Activated CD8-positive, alpha-beta memory T cell treated with anti-CD3 and anti-CD28 coated beads, Interleukin-2, amount 10 ng/mL, durations not matched to agents 7 days and 5 days (primary cell): ENCODE data around the gene ABI1. TPM values are rescaled to one million over a fixed set of nuclear protein-coding genes. Genes with fewer than 3 reads are reported as not detected.
"Not testable (repeated sequence)": the region's sequence is repeated elsewhere in the genome, so short reads cannot be mapped to it uniquely, and the experiment has no call there.

Source experiments
- ATAC-seq: fragments of 150-1000 bp; cut with Tn5 transposase; one replicate; pipeline ENCODE4 v1.10.0; 2021; ENCODE audit warnings: moderate library complexity
- CTCF ChIA-PET: fragments of 350-600 bp; sonication (Branson Sonifier 250); formaldehyde crosslinking; loops from one replicate; lab custom pipeline; 2021; ENCODE audit warnings: antibody characterized with exemption; lab: Charles Lee
- DNase-seq: peaks from one replicate; pipeline ENCODE4 v3.0.0-alpha.2; 2020
- H3K27ac Mint-ChIP-seq: one replicate; pipeline ENCODE4 v1.8.0; 2021; ENCODE audit warnings: mild to moderate bottlenecking, mixed read lengths
- H3K27me3 Mint-ChIP-seq: one replicate; pipeline ENCODE4 v1.8.0; 2021; ENCODE audit warnings: mixed read lengths
- H3K36me3 Mint-ChIP-seq: one replicate; pipeline ENCODE4 v1.8.0; 2021; ENCODE audit warnings: mild to moderate bottlenecking, mixed read lengths
- H3K4me1 Mint-ChIP-seq: one replicate; pipeline ENCODE4 v1.8.0; 2021; ENCODE audit warnings: mixed read lengths
- H3K4me3 Mint-ChIP-seq: one replicate; pipeline ENCODE4 v1.8.0; 2021; ENCODE audit warnings: mild to moderate bottlenecking, moderate library complexity, mixed read lengths
- H3K9me3 Mint-ChIP-seq: one replicate; pipeline ENCODE4 v1.8.0; 2022; ENCODE audit warnings: low read depth, mixed read lengths
- total RNA-seq, 2 experiments: library from RNA; stranded (reverse); gene quantifications; one replicate each; pipeline ENCODE4 v1.2.3, GENCODE V29; 2021

ABI1 gene
- total RNA-seq, 2 experiments from 2014 or later, result 55.1 to 55.4 TPM

DNA sequence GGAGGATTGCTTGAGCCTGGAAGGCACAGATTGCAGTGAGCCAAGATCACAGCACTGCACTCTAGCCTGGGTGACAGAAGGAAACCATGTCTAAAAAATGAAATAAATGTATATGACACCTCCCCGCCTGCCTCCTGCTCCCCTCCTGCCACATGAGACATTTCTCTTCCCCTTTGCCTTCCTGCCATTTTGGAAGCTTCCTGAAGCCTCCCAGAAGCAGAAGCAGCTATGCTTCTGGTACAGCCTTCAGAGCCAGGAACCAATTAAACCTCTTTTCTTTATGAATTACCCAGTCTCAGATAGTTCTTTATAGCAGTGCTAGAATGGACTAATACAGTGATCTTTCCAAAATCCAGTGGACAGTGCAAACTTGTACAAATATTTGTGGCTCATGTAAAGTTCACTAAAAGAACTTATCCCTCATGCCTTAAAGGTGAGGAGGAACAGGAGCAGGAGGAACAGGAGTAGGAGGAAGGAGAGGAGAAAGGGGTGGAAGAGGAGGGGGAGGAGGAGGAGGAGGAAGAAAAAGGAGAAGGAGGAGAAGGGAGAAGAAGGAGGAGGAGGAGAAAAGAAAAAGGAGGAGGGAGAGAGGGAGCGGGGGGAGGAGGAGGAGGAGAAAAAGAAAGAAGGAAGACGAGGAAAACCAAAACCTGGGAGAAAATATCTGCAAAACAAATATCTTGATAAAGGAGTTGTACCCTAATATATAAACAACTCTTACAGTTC is 2.8 kb upstream of the ABI1 start:
- Mint-ChIP-seq H3K9me3 (no peaks in the 10 kb centered on the region), H3K36me3 (peaks cover 2% of the 10 kb centered on the region), H3K4me1 (peaks cover 19% of the 10 kb centered on the region), H3K4me3 (no peak overlapping the region), H3K27me3 (peaks cover 24% of the 10 kb centered on the region), H3K27ac (no peak overlapping the region)
- CTCF ChIA-PET, result no interaction called here
- no peak for DNase-seq
- ATAC-seq, result no peak

DNA sequence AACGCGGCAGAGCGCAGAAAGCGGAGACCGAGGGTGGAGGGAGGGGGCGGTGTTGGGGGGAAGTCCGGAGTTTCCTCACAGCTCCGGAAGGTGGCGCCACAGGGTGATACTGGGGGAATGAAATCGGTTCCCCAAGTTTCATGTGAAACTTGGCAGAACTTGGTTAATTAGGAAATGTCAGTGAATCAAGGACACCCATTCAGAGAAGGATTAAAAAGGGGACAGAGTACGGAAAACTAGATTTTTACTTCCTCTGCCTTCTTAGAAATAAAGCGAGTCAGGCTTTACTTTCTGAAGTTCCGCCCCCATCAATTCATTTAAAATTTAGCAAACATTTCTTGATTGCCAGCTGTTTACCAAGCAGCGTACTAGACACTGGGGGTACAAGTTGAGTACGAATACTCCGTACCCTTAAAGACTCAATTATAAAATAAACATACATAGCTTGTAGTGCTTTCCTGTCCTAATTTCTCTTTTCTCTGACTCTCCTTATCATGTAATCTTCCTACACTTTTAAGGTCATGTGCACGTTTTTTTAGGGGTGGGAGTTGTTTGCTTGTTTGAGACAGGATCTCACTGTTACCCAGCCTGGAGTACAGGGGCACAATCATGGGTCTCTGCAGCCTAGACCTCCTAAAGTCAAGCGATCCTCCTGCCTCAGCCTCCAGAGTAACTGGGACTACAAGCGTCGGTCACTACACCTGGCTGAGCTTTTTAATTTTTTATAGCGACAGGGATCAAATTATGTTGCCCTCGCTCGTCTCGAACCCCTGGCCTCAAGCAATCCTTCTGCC is 644 bp upstream of the ABI1 start:
- DNase-seq, result no peak
- peaks cover 14% of the 10 kb centered on the region for H3K27me3 Mint-ChIP-seq
- no peak for ATAC-seq
- H3K4me3 Mint-ChIP-seq, result peak overlapping the region; percentile 84
- H3K27ac Mint-ChIP-seq, result peak overlapping the region; percentile 28
- CTCF ChIA-PET, result interaction anchor here (0.6 to 3.8 kb wide), 17 partner anchors 9 to 527 kb away, joined by 3 to 28 read pairs (median 5); partner anchors contain the start of gene YME1L1
- H3K9me3 Mint-ChIP-seq, result no peaks in the 10 kb centered on the region
- peaks cover 6% of the 10 kb centered on the region for H3K36me3 Mint-ChIP-seq
- peaks cover 30% of the 10 kb centered on the region for H3K4me1 Mint-ChIP-seq

DNA sequence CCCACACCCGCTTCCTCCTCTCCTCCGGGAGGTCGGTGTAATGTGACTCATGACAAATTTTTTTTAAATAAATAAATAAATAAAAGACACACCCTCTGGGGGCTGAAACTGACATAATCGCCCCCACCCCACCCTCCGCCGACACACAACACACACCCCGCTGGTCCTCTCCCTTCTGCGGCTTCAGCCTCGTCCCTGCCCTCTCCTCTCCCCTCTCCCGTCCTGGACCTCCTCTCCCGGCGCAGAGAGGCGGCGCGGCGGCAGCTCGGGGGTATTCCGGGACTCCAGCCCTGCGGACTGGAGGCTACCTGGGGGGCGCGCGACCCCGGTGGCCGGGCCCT is 686 bp downstream of the ABI1 start:
- H3K4me1 Mint-ChIP-seq, result peaks cover 34% of the 10 kb centered on the region
- peak overlapping the region; percentile 99 for H3K27ac Mint-ChIP-seq
- peaks cover 8% of the 10 kb centered on the region for H3K36me3 Mint-ChIP-seq
- H3K9me3 Mint-ChIP-seq, result no peaks in the 10 kb centered on the region
- CTCF ChIA-PET, result interaction anchor here (1.0 to 3.8 kb wide), 8 partner anchors 10 to 294 kb away, joined by 3 to 28 read pairs (median 7); partner anchors contain the start of gene YME1L1
- H3K27me3 Mint-ChIP-seq, result peaks cover 6% of the 10 kb centered on the region
- H3K4me3 Mint-ChIP-seq, result peak overlapping the region; percentile 84
- ATAC-seq (peak; percentile 31), DNase-seq (peak; percentile 80)

DNA sequence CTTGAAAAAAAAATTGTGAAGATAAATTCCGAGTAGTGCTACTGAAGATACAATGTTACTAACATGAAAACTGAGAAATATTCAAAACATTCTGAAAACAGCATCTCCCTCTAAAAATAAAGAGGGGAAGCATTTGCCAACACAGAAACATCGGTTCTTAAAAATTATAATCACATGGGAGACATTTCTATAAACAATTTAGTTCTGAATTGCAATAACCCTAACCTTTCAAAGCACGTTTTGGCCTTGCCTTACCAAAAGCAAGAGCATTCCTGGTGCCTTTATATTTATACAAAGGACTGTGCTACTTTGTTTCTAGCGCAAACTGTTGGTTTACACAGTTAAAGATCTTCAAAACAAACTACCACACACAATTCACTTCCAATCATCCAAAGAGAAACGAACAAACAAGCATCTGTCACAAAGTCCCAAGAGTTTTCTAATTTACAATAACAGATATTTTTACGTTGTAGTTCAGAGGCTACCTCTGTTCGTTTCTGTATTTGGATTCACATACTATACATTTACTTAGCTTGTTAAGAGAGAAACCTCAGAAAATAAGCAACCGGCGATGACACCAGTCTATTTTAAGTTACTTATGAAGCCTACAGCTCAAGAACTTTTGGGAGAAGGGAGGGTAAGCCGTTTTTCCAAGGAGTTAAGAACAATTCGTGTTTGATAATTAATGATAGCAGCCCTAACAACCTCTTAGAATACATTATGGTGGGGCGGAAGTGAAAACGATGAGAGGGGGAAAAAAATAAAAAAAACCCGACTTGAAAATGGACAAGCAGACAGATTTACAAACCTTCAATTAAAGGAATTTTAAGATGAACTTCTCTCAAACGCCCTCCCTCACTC is 1.3 kb downstream of the ABI1 start:
- no peak for ATAC-seq
- H3K27me3 Mint-ChIP-seq, result peaks cover 6% of the 10 kb centered on the region
- DNase-seq, result no peak
- H3K27ac Mint-ChIP-seq, result peak overlapping the region; percentile 99
- no peaks in the 10 kb centered on the region for H3K9me3 Mint-ChIP-seq
- CTCF ChIA-PET, result interaction anchor here (1.4 to 3.8 kb wide), 2 partner anchors 124 to 133 kb away, joined by 3 to 28 read pairs; no protein-coding TSS in a partner anchor
- peaks cover 8% of the 10 kb centered on the region for H3K36me3 Mint-ChIP-seq
- H3K4me1 Mint-ChIP-seq, result peaks cover 38% of the 10 kb centered on the region
- H3K4me3 Mint-ChIP-seq, result peak overlapping the region; percentile 84

DNA sequence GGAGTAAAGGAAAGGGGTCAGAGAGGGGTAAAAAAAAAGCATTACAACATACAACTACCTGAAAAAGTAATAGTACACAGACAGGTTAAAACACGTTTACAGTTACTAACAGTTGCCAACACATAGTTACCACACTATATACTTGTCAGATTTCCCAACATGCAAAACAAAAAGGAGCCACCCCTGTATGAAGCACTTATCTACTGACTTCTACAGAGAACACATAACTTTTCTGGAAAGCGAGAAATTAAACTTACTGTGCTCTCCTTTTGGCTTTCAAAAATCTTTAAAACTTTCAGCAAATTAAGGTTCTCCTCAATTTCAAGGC is 2.1 kb downstream of the ABI1 start:
- H3K36me3 Mint-ChIP-seq, result peaks cover 12% of the 10 kb centered on the region
- no peaks in the 10 kb centered on the region for H3K9me3 Mint-ChIP-seq
- DNase-seq (no peak), ATAC-seq (no peak)
- peak overlapping the region; percentile 99 for H3K27ac Mint-ChIP-seq
- H3K4me1 Mint-ChIP-seq, result peaks cover 46% of the 10 kb centered on the region
- CTCF ChIA-PET, result interaction anchor here (3.8 kb wide), 1 partner anchor 132 kb away, joined by 28 read pairs; no protein-coding TSS in a partner anchor
- H3K4me3 Mint-ChIP-seq, result peak overlapping the region; percentile 84
- H3K27me3 Mint-ChIP-seq, result peaks cover 6% of the 10 kb centered on the region

DNA sequence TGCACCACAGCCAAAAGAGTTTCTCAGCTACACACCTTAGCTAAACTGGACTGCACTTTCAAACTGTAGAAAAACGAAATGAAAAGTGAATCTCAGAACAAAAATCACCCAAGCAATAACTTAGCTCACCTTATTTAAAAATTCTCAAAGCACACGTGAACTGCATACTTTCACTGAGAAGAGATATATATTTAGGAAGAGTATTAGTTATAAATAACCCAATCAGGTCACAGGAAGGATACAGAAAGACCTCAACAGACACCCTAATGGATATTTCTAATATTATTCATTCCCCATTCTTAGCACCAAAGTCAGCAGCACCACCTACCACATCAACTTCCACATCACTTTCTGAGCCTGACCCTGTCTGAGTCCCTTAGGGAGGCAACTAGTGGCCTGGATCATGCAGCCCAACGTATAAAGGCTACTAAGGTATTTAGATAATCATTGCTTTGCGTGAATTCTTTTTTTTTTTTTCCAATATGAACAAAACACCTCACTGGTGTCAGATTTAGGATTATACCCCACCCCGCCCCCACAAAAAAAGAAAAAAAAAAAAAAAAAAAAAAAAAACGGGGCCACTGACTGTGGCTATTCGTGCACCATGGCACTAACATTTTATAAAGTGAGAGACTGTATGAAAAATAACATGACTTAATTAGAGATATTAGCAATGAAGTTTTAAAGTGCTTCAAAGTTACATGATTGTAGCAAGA is 2.6 kb downstream of the ABI1 start:
- ATAC-seq, result no peak

DNA sequence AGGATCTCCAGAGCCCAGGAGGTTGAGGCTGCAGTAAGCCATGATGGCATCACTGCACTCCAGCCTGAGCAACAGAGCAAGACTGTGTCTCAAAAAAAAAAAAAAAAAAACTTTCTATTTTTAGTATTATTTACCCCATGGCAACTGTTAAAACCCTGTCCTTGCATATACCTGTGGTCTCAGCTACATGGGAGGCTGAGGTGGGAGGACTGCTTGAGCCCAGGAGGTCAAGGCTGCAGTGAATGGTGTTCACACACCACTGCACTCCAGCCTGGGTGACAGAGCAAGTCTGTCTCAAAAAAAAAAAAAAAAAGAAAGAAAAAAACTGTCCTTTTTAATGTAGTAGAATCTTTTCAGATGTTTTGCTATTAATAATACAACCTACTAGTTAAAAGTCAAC is 3.2 kb downstream of the ABI1 start:
- DNase-seq, H3K9me3 Mint-ChIP-seq, ATAC-seq, H3K27me3 Mint-ChIP-seq: not testable (repeated sequence)
- CTCF ChIA-PET, result interaction anchor here (1.0 kb wide), 1 partner anchor 131 kb away, joined by 5 read pairs; no protein-coding TSS in a partner anchor
- Mint-ChIP-seq H3K36me3 (peaks cover 12% of the 10 kb centered on the region), H3K4me3 (peak overlapping the region; percentile 84), H3K4me1 (peaks cover 47% of the 10 kb centered on the region), H3K27ac (peak overlapping the region; percentile 99)

More for the DNA sequence above, 2.6 kb downstream of the ABI1 start:
- Mint-ChIP-seq H3K27ac (peak overlapping the region; percentile 99), H3K27me3 (peaks cover 2% of the 10 kb centered on the region), H3K36me3 (peaks cover 12% of the 10 kb centered on the region), H3K9me3 (no peaks in the 10 kb centered on the region), H3K4me3 (peak overlapping the region; percentile 84), H3K4me1 (peaks cover 47% of the 10 kb centered on the region)
- no peak for DNase-seq
- CTCF ChIA-PET, result interaction anchor here (1.0 kb wide), 1 partner anchor 132 kb away, joined by 5 read pairs; no protein-coding TSS in a partner anchor

DNA sequence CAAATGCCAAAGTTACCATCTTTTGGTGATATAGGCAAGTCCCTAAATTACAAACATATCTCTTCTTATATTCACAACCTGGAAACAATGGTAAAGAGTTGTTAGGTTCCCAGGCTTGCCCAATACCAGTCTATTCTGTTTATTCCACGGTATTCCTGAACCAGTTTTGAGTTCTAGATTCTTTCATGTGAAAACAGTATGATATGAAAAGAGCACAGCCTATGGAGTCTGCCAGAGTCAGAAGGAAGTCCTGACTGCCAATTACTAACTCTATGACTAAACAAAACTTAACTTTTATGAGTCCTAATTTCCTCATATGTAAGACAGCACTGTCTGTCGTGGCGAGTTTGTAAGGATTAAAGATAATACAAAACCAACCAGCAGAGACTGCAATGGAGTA is 5.6 kb downstream of the ABI1 start:
- DNase-seq (no peak), ATAC-seq (no peak)
- no peaks in the 10 kb centered on the region for H3K9me3 Mint-ChIP-seq
- no peak overlapping the region for H3K27ac Mint-ChIP-seq
- peaks cover 50% of the 10 kb centered on the region for H3K4me1 Mint-ChIP-seq
- CTCF ChIA-PET, result no interaction called here
- peaks cover 23% of the 10 kb centered on the region for H3K36me3 Mint-ChIP-seq
- no peaks in the 10 kb centered on the region for H3K27me3 Mint-ChIP-seq
- no peak overlapping the region for H3K4me3 Mint-ChIP-seq

DNA sequence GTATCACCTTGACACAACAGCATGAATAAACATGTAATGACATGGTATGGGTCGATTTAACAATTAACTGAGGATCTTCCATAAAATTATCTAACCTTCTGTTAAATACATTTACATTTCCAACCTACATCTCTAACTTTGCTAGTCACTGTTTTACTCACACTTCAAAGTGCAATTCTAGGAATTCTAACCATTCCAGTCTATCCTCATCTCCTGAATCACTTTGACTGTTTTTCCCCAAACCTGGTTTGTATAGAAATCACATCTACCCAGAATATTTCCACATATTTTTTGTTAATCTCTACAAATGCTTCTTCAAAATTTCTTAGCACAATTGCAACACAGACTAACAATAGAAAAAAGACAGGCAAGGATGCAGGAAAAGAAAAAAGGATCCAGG is 6.2 kb downstream of the ABI1 start:
- Mint-ChIP-seq H3K27me3 (no peaks in the 10 kb centered on the region), H3K27ac (no peak overlapping the region), H3K4me1 (peaks cover 52% of the 10 kb centered on the region), H3K36me3 (peaks cover 25% of the 10 kb centered on the region), H3K4me3 (no peak overlapping the region), H3K9me3 (no peaks in the 10 kb centered on the region)
- no peak for ATAC-seq
- CTCF ChIA-PET, result no interaction called here
- no peak for DNase-seq

DNA sequence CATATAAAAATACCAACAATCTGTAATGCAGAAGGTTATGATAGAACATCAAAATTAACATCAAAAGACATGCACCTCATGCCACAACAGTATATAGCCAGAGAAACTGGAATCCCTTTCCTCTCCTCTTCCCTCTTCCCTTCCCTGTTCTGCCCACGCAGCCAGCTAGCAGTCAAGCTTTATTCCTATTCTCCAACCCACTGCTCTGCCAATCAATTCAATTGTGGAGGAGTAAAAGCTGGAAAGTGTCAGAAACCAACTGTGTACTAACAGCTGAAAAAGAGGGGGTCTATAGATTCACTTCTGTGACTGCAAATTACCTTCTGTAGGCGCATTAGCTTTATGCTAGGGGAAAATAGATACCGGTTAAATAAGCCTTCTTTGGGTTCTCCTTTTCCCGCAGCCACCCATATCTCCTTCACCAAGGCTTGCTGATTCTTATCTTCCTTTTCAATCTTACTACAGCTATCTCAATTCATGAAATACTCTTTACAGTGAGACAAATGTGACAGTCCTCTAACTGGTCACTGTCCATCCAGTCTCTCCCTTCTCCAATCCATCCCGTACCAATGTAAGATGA is 16.3 kb downstream of the ABI1 start:
- H3K4me3 Mint-ChIP-seq, result no peak overlapping the region
- H3K9me3 Mint-ChIP-seq, result peaks cover 2% of the 10 kb centered on the region
- ATAC-seq (no peak), DNase-seq (no peak)
- no peak overlapping the region for H3K27ac Mint-ChIP-seq
- no peaks in the 10 kb centered on the region for H3K27me3 Mint-ChIP-seq
- H3K4me1 Mint-ChIP-seq, result peaks cover 38% of the 10 kb centered on the region
- CTCF ChIA-PET, result interaction anchor here (1.0 kb wide), 2 partner anchors 73 to 105 kb away, joined by 3 read pairs; no protein-coding TSS in a partner anchor
- peaks cover 29% of the 10 kb centered on the region for H3K36me3 Mint-ChIP-seq

DNA sequence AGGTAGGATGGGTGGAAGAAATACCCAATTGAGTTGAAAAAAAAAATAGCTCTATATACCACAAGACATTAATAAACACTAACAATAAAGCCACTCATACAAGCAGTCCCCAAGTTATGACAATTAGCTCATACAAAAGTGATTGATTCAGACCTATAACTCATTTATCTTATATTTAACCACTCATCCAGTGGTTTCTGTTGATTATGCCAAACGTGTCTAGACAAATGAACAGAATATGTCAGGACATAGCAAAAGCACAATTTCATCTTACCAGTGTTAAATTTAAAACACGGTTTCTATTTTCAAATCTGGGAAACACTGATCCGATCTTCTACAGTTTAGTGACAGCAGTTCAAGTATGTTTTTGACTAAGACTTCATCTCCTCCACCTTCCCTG is 17.0 kb downstream of the ABI1 start:
- CTCF ChIA-PET, result interaction anchor here (1.3 kb wide), 1 partner anchor 118 kb away, joined by 4 read pairs; no protein-coding TSS in a partner anchor
- H3K4me3 Mint-ChIP-seq, result no peak overlapping the region

DNA sequence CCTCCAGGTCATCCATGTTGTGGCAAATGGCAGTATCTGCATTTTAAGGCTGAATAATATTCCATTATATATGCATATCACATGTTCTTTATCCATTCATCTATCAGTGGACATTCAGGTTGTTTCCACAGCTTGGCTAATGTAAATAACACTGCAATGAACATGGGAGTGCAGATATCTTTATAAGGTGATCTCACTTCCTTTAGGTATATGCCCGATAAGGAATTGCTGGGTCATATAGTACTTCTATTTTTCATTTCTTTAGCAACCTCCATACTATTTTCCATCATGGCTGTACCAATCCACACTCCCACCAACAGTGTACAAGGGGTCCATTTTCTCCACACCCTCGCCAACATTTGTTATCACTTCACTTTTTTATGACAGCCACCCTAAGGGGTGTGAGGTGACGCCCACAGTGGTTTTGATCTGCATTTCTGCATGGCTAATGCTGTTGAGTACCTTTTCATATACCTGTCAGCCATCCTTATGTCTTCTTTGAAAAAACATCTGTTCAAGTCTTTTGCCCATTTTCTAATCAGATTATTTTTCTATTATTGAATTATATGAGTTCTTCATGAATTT is 18.9 kb downstream of the ABI1 start:
- CTCF ChIA-PET, result interaction anchor here (0.9 kb wide), 1 partner anchor 116 kb away, joined by 3 read pairs; no protein-coding TSS in a partner anchor
- Mint-ChIP-seq H3K36me3 (peaks cover 39% of the 10 kb centered on the region), H3K9me3 (peaks cover 2% of the 10 kb centered on the region), H3K27ac (no peak overlapping the region), H3K4me3 (no peak overlapping the region), H3K27me3 (no peaks in the 10 kb centered on the region), H3K4me1 (peaks cover 43% of the 10 kb centered on the region)
- DNase-seq, result no peak
- no peak for ATAC-seq

More for the DNA sequence above, 17.0 kb downstream of the ABI1 start:
- H3K36me3 Mint-ChIP-seq, result peaks cover 30% of the 10 kb centered on the region
- no peak for DNase-seq
- no peak for ATAC-seq
- peaks cover 39% of the 10 kb centered on the region for H3K4me1 Mint-ChIP-seq
- no peaks in the 10 kb centered on the region for H3K27me3 Mint-ChIP-seq
- H3K9me3 Mint-ChIP-seq, result peaks cover 2% of the 10 kb centered on the region
- peak overlapping the region; percentile 13 for H3K27ac Mint-ChIP-seq
